ENCODE data around the gene GMEB2.
"Not testable (repeated sequence)": the region's sequence is repeated elsewhere in the genome, so short reads cannot be mapped to it uniquely, and the experiment has no call there.

GMEB2 gene

GRCh38 chr20:63626424-63627128, at the start of gene GMEB2:
Gene GMEB2 (minus strand): TSS chr20:63627101. CDS start chr20:63619397, 7,704 bp downstream.
- peak; percentile 50 to 72 for DNase-seq (ENCODE audit: low read depth in 1 of 2, low spot score in 1 of 2)

GRCh38 chr20:63675681-63676368, 48.9 kb upstream of the GMEB2 start:
- no peak for DNase-seq (ENCODE audit: low read depth in 1 of 2, low spot score in 1 of 2)

GRCh38 chr20:63673951-63674350, 47.0 kb upstream of the GMEB2 start:
- no peak for DNase-seq (ENCODE audit: low read depth in 1 of 2, low spot score in 1 of 2)

GRCh38 chr20:63672666-63673065, 45.8 kb upstream of the GMEB2 start:
- no peak for DNase-seq (ENCODE audit: low read depth in 1 of 2, low spot score in 1 of 2)

- not testable (repeated sequence) for DNase-seq (ENCODE audit: low read depth in 1 of 2, low spot score in 1 of 2)
These were observed 44.8 kb upstream of the GMEB2 start for GRCh38 chr20:63671695-63672094.

- DNase-seq (ENCODE audit: low read depth in 1 of 2, low spot score in 1 of 2), result no peak
These were observed 41.5 kb upstream of the GMEB2 start for GRCh38 chr20:63668351-63668750.

- no peak for DNase-seq (ENCODE audit: low read depth in 1 of 2, low spot score in 1 of 2)
These were observed 41.0 kb upstream of the GMEB2 start for GRCh38 chr20:63667858-63668257.

GRCh38 chr20:63665708-63666107, 38.8 kb upstream of the GMEB2 start:
- DNase-seq (ENCODE audit: low read depth in 1 of 2, low spot score in 1 of 2), result no peak

- no peak for DNase-seq (ENCODE audit: low read depth in 1 of 2, low spot score in 1 of 2)
These were observed 38.1 kb upstream of the GMEB2 start for GRCh38 chr20:63664861-63665594.

- no peak for DNase-seq (ENCODE audit: low read depth in 1 of 2, low spot score in 1 of 2)
These were observed 37.4 kb upstream of the GMEB2 start for GRCh38 chr20:63664143-63664851.

- no peak for DNase-seq (ENCODE audit: low read depth in 1 of 2, low spot score in 1 of 2)
These were observed 36.6 kb upstream of the GMEB2 start for GRCh38 chr20:63663332-63664066.

- no peak for DNase-seq (ENCODE audit: low read depth in 1 of 2, low spot score in 1 of 2)
These were observed 35.9 kb upstream of the GMEB2 start for GRCh38 chr20:63662813-63663189.

- no peak for DNase-seq (ENCODE audit: low read depth in 1 of 2, low spot score in 1 of 2)
These were observed 35.3 kb upstream of the GMEB2 start for GRCh38 chr20:63661959-63662812.

GRCh38 chr20:63661108-63661507, 34.2 kb upstream of the GMEB2 start:
- DNase-seq (ENCODE audit: low read depth in 1 of 2, low spot score in 1 of 2), result no peak

GRCh38 chr20:63660622-63661021, 33.7 kb upstream of the GMEB2 start:
- no peak for DNase-seq (ENCODE audit: low read depth in 1 of 2, low spot score in 1 of 2)

GRCh38 chr20:63660174-63660573, 33.3 kb upstream of the GMEB2 start:
- DNase-seq (ENCODE audit: low read depth in 1 of 2, low spot score in 1 of 2), result not testable (repeated sequence)

GRCh38 chr20:63659370-63659769, 32.5 kb upstream of the GMEB2 start:
- DNase-seq (ENCODE audit: low read depth in 1 of 2, low spot score in 1 of 2), result no peak

- DNase-seq (ENCODE audit: low read depth in 1 of 2, low spot score in 1 of 2), result no peak
These were observed 31.9 kb upstream of the GMEB2 start for GRCh38 chr20:63658749-63659187.

- DNase-seq (ENCODE audit: low read depth in 1 of 2, low spot score in 1 of 2), result peak; percentile 82 to 87
These were observed 31.2 kb upstream of the GMEB2 start, which contains the start of gene RTEL1 for GRCh38 chr20:63657937-63658748. Gene RTEL1 (plus strand): TSS chr20:63658312. CDS start chr20:63659403, 1,091 bp downstream.

All from stimulated activated CD4-positive, alpha-beta T cell treated with anti-CD3 and anti-CD28 coated beads, Interleukin-15, amount 100 ng/mL, for 1 hour (primary cell).